NCI-H69 (cell line): ENCODE data around the gene TECTB.

Source experiments
- DNase-seq: peaks from one replicate; lab custom pipeline; 2025; lab: John Stamatoyannopoulos, UW

The TECTB gene

GRCh38 chr10:112283100-112283499 is at the start of gene TECTB:
TSS of gene TECTB (plus strand) at chr10:112283400. CDS start at chr10:112283735, 335 bp downstream.
- DNase-seq: no peak

- DNase-seq: no peak
Observed at GRCh38 chr10:112235141-112235540, 48.1 kb upstream of the TECTB start.

- DNase-seq: no peak
Observed at GRCh38 chr10:112235920-112236319, 47.3 kb upstream of the TECTB start.

GRCh38 chr10:112236486-112236885 is 46.7 kb upstream of the TECTB start:
- DNase-seq: no peak

- DNase-seq: no peak
Observed at GRCh38 chr10:112239347-112239746, 43.9 kb upstream of the TECTB start.

GRCh38 chr10:112240441-112240840 is 42.8 kb upstream of the TECTB start:
- DNase-seq: no peak

- DNase-seq: no peak
Observed at GRCh38 chr10:112241651-112242341, 41.4 kb upstream of the TECTB start.

GRCh38 chr10:112242769-112243168 is 40.4 kb upstream of the TECTB start:
- DNase-seq: no peak

GRCh38 chr10:112243713-112244112 is 39.5 kb upstream of the TECTB start:
- DNase-seq: no peak

- no peak for DNase-seq
Observed at GRCh38 chr10:112244197-112244596, 39.0 kb upstream of the TECTB start.

- DNase-seq: no peak
Observed at GRCh38 chr10:112247791-112248190, 35.4 kb upstream of the TECTB start.

GRCh38 chr10:112248584-112249295 is 34.5 kb upstream of the TECTB start:
- no peak for DNase-seq

- no peak for DNase-seq
Observed at GRCh38 chr10:112249722-112250121, 33.5 kb upstream of the TECTB start.

- no peak for DNase-seq
Observed at GRCh38 chr10:112250555-112250954, 32.6 kb upstream of the TECTB start.

GRCh38 chr10:112251238-112251637 is 32.0 kb upstream of the TECTB start:
- peak; percentile 1 for DNase-seq

- no peak for DNase-seq
Observed at GRCh38 chr10:112258407-112258806, 24.8 kb upstream of the TECTB start.

GRCh38 chr10:112259688-112260087 is 23.5 kb upstream of the TECTB start:
- DNase-seq: no peak

GRCh38 chr10:112260831-112261230 is 22.4 kb upstream of the TECTB start:
- no peak for DNase-seq

- no peak for DNase-seq
Observed at GRCh38 chr10:112261281-112261822, 21.8 kb upstream of the TECTB start.

- DNase-seq: no peak
Observed at GRCh38 chr10:112262546-112262945, 20.7 kb upstream of the TECTB start.

GRCh38 chr10:112265745-112266144 is 17.5 kb upstream of the TECTB start:
- DNase-seq: no peak

GRCh38 chr10:112269266-112269665 is 13.9 kb upstream of the TECTB start:
- no peak for DNase-seq

- no peak for DNase-seq
Observed at GRCh38 chr10:112271982-112272381, 11.2 kb upstream of the TECTB start.
